ENCODE results near the gene IRF2. TPM values are rescaled to one million over a fixed set of nuclear protein-coding genes. Genes with fewer than 3 reads are reported as not detected.

The IRF2 gene
- total and polyA plus RNA-seq, 2 experiments from 2014 or later = 4.0 to 12.0 TPM

DNA sequence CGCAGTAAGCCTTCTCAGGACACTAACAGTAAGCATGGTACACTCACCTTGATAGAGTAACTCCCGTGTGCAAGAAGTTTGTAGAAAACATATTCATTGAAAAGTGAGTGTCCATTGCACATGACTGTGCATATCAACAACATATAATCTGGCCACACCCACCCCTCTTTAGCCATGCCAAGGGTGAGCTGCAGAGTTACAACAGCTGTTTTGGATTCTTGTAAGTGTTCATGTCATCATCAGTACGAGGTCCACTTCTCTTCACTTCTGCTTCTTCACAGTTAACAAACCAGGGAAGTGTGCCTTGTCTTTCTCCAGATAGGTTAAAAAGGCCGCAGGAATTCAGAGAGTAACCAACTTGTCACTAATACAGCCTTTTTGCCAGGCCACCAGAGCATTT is 116.6 kb downstream of the IRF2 start:
- TF ChIP-seq, protein P1, sequence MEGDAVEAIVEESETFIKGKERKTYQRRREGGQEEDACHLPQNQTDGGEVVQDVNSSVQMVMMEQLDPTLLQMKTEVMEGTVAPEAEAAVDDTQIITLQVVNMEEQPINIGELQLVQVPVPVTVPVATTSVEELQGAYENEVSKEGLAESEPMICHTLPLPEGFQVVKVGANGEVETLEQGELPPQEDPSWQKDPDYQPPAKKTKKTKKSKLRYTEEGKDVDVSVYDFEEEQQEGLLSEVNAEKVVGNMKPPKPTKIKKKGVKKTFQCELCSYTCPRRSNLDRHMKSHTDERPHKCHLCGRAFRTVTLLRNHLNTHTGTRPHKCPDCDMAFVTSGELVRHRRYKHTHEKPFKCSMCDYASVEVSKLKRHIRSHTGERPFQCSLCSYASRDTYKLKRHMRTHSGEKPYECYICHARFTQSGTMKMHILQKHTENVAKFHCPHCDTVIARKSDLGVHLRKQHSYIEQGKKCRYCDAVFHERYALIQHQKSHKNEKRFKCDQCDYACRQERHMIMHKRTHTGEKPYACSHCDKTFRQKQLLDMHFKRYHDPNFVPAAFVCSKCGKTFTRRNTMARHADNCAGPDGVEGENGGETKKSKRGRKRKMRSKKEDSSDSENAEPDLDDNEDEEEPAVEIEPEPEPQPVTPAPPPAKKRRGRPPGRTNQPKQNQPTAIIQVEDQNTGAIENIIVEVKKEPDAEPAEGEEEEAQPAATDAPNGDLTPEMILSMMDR (IDR thresholded peaks at IDR 0.05; ENCODE audit: low read depth, low read length) = no peak
- Histone ChIP-seq H3K9me3 (ENCODE audit: low read depth) (no peaks in the 10 kb centered on the region), H3K4me3 (no peak overlapping the region), H3K27ac (no peak overlapping the region), H3K4me1 (ENCODE audit: low read depth) (no peaks in the 10 kb centered on the region), H3K27me3 (no peaks in the 10 kb centered on the region), H3K36me3 (no peaks in the 10 kb centered on the region)
- DNase-seq (ENCODE audit: low read depth in 1 of 2, low spot score in 1 of 2) = no peak

DNA sequence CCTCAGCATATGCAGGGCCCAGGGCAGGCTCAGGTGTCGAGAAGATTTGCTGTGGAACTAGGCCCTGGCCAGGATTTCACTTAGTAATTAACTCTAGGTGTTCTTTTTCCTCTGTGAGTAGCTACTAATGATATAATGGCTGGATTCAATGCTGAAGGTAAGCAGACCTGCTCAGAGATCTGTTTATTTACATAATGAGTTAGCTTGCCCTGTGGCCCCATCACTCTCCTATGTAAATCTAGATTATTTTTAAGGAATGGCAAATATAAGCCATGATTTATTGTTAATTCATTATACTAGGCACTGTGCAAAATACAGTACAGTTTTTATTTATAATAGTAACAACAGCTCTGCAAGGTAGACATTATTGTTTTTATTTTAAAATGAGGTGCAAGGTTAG is 117.2 kb downstream of the IRF2 start:
- no peak for DNase-seq (ENCODE audit: low read depth in 1 of 2, low spot score in 1 of 2)
- Histone ChIP-seq H3K36me3 (no peaks in the 10 kb centered on the region), H3K4me3 (no peak overlapping the region), H3K9me3 (ENCODE audit: low read depth) (no peaks in the 10 kb centered on the region), H3K27ac (no peak overlapping the region), H3K4me1 (ENCODE audit: low read depth) (no peaks in the 10 kb centered on the region), H3K27me3 (no peaks in the 10 kb centered on the region)
- TF ChIP-seq, protein P1 (IDR thresholded peaks at IDR 0.05; ENCODE audit: low read depth, low read length) = no peak

DNA sequence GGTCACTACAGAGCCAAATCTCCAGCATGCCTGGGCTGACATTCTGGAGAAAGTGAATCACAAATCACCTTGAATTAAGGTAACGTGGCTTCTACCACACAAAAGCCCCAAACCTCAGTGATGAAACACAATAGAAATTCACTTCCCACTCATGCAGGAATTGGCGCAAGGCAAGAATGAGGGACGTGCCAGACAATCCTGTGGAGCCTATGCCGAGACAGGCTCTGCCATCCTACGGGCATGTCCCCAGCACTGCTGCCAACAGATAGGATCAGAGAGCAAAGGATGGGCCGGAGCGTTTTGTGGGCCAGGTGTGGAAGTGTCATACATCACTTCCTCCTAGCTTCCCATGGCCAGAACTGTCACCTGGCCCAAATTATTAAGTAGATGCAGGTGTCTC is 118.0 kb downstream of the IRF2 start:
- TF ChIP-seq, protein P1 (IDR thresholded peaks at IDR 0.05; ENCODE audit: low read depth, low read length) = no peak
- H3K4me3 ChIP-seq = no peak overlapping the region
- no peaks in the 10 kb centered on the region for H3K4me1 ChIP-seq (ENCODE audit: low read depth)
- H3K27me3 ChIP-seq = no peaks in the 10 kb centered on the region
- H3K9me3 ChIP-seq (ENCODE audit: low read depth) = no peaks in the 10 kb centered on the region
- H3K36me3 ChIP-seq = no peaks in the 10 kb centered on the region
- no peak overlapping the region for H3K27ac ChIP-seq
- no peak for DNase-seq (ENCODE audit: low read depth in 1 of 2, low spot score in 1 of 2)

DNA sequence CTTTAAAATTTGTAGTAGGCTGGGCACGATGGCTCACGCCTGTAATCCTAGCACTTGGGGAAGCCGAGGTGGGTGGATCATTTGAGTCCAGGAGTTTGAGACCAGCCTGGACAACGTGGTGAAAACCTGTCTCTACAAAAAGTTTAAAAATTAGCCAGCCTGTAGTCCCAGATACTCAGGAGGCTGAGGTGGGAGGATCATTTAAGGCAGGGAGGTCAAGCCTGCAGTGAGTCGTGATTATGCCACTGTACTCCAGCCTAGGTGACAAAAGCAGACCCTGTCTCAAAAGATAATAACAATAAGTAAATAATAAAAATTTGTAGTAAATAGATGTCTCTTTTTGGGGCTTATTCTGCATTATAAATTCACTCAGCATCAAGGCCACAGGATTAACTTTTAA is 118.5 kb downstream of the IRF2 start:
- DNase-seq (ENCODE audit: low read depth in 1 of 2, low spot score in 1 of 2) = no peak
- Histone ChIP-seq H3K4me3 (no peak overlapping the region), H3K36me3 (no peaks in the 10 kb centered on the region), H3K9me3 (ENCODE audit: low read depth) (no peaks in the 10 kb centered on the region), H3K4me1 (ENCODE audit: low read depth) (no peaks in the 10 kb centered on the region), H3K27me3 (no peaks in the 10 kb centered on the region), H3K27ac (no peak overlapping the region)
- TF ChIP-seq, protein P1 (IDR thresholded peaks at IDR 0.05; ENCODE audit: low read depth, low read length) = no peak

DNA sequence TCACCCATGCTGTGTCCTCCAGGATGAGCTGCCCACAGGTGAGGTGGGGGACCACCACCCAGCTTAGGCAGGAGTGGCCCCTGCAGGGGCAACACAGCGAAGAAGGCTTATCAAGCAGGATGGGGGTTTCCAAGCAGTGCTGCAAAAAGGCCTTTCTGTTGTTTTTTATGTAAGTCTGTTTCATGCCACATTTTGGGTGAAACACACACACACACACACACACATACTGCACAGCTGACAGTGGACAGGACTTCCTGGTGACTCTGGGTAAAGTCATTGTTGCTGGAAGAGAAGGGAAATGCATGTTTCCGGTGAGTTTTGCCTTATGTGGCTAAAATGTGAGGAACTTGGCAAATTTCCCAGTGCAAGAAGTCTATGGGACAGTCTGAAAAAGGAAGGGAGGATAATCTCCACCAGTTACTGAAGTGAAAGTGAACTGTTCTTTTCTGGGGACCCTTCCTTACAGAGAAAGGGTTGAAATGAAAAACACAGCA is 119.2 kb downstream of the IRF2 start:
- Histone ChIP-seq H3K36me3 (no peaks in the 10 kb centered on the region), H3K9me3 (ENCODE audit: low read depth) (no peaks in the 10 kb centered on the region), H3K4me1 (ENCODE audit: low read depth) (no peaks in the 10 kb centered on the region), H3K27ac (no peak overlapping the region), H3K4me3 (no peak overlapping the region), H3K27me3 (no peaks in the 10 kb centered on the region)
- DNase-seq (ENCODE audit: low read depth in 1 of 2, low spot score in 1 of 2) = peak in 1 of 2 donors; percentile 96
- TF ChIP-seq, protein P1 (IDR thresholded peaks at IDR 0.05; ENCODE audit: low read depth, low read length) = no peak

DNA sequence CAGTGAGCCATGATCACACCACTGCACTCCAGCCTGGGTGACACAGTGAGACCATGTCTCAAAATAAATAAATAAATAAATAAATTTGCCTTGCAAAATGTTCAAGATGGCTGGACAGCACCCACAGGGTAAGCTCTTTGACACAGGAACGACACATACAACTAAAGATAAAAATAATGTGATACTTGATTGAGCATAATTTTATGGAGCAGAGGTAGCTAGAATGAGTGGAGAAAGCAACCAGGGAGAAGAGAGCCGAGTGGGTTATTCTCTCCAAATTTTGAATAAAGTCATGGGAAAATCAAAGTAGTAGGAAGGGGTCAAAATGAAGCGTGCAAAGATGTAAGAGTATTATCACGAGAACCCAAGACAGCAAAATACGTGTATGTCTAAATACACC is 121.5 kb downstream of the IRF2 start:
- Histone ChIP-seq H3K4me1 (ENCODE audit: low read depth) (peaks cover 10% of the 10 kb centered on the region), H3K9me3 (ENCODE audit: low read depth) (no peaks in the 10 kb centered on the region), H3K4me3 (no peak overlapping the region), H3K36me3 (no peaks in the 10 kb centered on the region), H3K27ac (no peak overlapping the region), H3K27me3 (no peaks in the 10 kb centered on the region)
- DNase-seq (ENCODE audit: low read depth in 1 of 2, low spot score in 1 of 2) = no peak
- TF ChIP-seq, protein P1 (IDR thresholded peaks at IDR 0.05; ENCODE audit: low read depth, low read length) = no peak
